CD4-positive, alpha-beta T cell (primary cell): Measurements from ENCODE around the gene RYR2. TPM values are rescaled to one million over a fixed set of nuclear protein-coding genes. Genes with fewer than 3 reads are reported as not detected.

Experiments used
- ATAC-seq: fragments of 200-7000 bp; cut with Tn5 transposase; one replicate; pipeline ENCODE4 v1.10.0; 2022; ENCODE audit warnings: mild to moderate bottlenecking; ENCODE audit not compliant: poor library complexity
- CTCF ChIA-PET: fragments of 350-600 bp; sonication (Branson Sonifier 250); formaldehyde crosslinking; loops from one replicate; lab custom pipeline; 2021; ENCODE audit warnings: antibody characterized with exemption, inconsistent platforms; lab: Charles Lee
- POLR2A ChIA-PET: fragments of 350-600 bp; sonication (Branson Sonifier 250); formaldehyde crosslinking; loops from one replicate; lab custom pipeline; 2021; ENCODE audit warnings: antibody characterized with exemption, inconsistent platforms; lab: Charles Lee
- DNase-seq, 14 experiments: peaks; one replicate each; pipeline ENCODE4 v3.0.0-alpha.2; 2013 to 2020; ENCODE audit warnings: mixed read lengths in 2 of 14
- H3K27ac ChIP-seq, 2 donors: one replicate each; pipeline versions ENCODE4 v1.5.1 to v1.7.0; 2013; ENCODE audit warnings: low read length in 2 of 2, low read depth in 1 of 2, mild to moderate bottlenecking in 1 of 2
- H3K27me3 ChIP-seq, 2 experiments: 1 replicate in 1 of 2; 2 replicates in 1 of 2; pipeline versions ENCODE4 v1.6.1 to v1.7.0; 2013; ENCODE audit warnings: low read length in 2 of 2, control low read depth in 1 of 2, mild to moderate bottlenecking in 1 of 2, moderate library complexity in 1 of 2; ENCODE audit not compliant: insufficient read depth in 2 of 2, control insufficient read depth in 1 of 2
- H3K36me3 ChIP-seq: one replicate; pipeline ENCODE4 v1.6.1; 2013; ENCODE audit warnings: low read length, control low read depth; ENCODE audit not compliant: insufficient read depth
- H3K4me1 ChIP-seq: one replicate; pipeline ENCODE4 v1.6.1; 2013; ENCODE audit warnings: low read length, control low read depth; ENCODE audit not compliant: insufficient read depth
- H3K4me3 ChIP-seq: one replicate; pipeline ENCODE4 v1.5.1; 2013; ENCODE audit warnings: mild to moderate bottlenecking, low read length, moderate library complexity
- H3K9me3 ChIP-seq, 2 experiments: 1 replicate in 1 of 2; 2 replicates in 1 of 2; pipeline versions ENCODE4 v1.6.1 to v1.7.0; 2013; ENCODE audit warnings: low read length in 2 of 2, mild to moderate bottlenecking in 2 of 2, control low read depth in 1 of 2, moderate library complexity in 1 of 2; ENCODE audit not compliant: control insufficient read depth in 1 of 2, insufficient read depth in 1 of 2
- H3K27ac Mint-ChIP-seq: one replicate; pipeline ENCODE4 v1.8.0; 2020; ENCODE audit warnings: mixed read lengths
- H3K27me3 Mint-ChIP-seq: one replicate; pipeline ENCODE4 v1.8.0; 2021; ENCODE audit warnings: mixed read lengths
- H3K36me3 Mint-ChIP-seq: one replicate; pipeline ENCODE4 v1.8.0; 2021; ENCODE audit warnings: low read depth, mixed read lengths
- H3K4me1 Mint-ChIP-seq: one replicate; pipeline ENCODE4 v1.8.0; 2021; ENCODE audit warnings: low read depth, mixed read lengths
- H3K4me3 Mint-ChIP-seq: one replicate; pipeline ENCODE4 v1.8.0; 2020; ENCODE audit warnings: mild to moderate bottlenecking, mixed read lengths
- H3K9me3 Mint-ChIP-seq: one replicate; pipeline ENCODE4 v1.8.0; 2020; ENCODE audit warnings: mixed read lengths
- CTCF ChIP-seq: fragments of 200-600 bp; IDR thresholded peaks from one replicate; pipeline ENCODE4 v1.8.0; 2022; ENCODE audit warnings: antibody characterized with exemption, mild to moderate bottlenecking
- intact Hi-C, 2 experiments: fragments of 100-400 bp; cut with DNase I in 1 of 2; cut with micrococcal nuclease in 1 of 2; formaldehyde crosslinking; loops; one replicate each; pipeline versions ENCODE4 v1.15.1 to v1.9.0; 2023 to 2025; cut with DNase I, micrococcal nuclease
- total RNA-seq, 174 experiments: library from RNA in 2 of 174; stranded (reverse) in 2 of 174; gene quantifications; one replicate each; pipeline ENCODE4 v1.2.3 and lab custom pipeline; 2021 to 2026

Gene RYR2
- total RNA-seq, 2 experiments from 2014 or later, result not detected

GRCh38 chr1:237763751-237764150 lies 721.8 kb downstream of the RYR2 start:
- Histone ChIP-seq H3K27me3 (no peaks in the 10 kb centered on the region), H3K9me3 (no peaks in the 10 kb centered on the region), H3K4me1 (no peaks in the 10 kb centered on the region), H3K4me3 (no peak overlapping the region), H3K36me3 (no peaks in the 10 kb centered on the region), H3K27ac (no peak overlapping the region)
- Mint-ChIP-seq H3K9me3 (peaks cover 2% of the 10 kb centered on the region), H3K36me3 (no peaks in the 10 kb centered on the region), H3K27me3 (no peaks in the 10 kb centered on the region), H3K4me3 (no peak overlapping the region), H3K4me1 (no peaks in the 10 kb centered on the region), H3K27ac (no peak overlapping the region)
- intact Hi-C loops, result no loop called here
- no peak for DNase-seq
- CTCF ChIA-PET, result no interaction called here
- ATAC-seq, result no peak
- POLR2A ChIA-PET, result no interaction called here
- TF ChIP-seq CTCF, result no peak

- H3K4me1 Mint-ChIP-seq, result no peaks in the 10 kb centered on the region
- intact Hi-C loops, result no loop called here
- no peaks in the 10 kb centered on the region for H3K27me3 ChIP-seq
- TF ChIP-seq CTCF, result no peak
- ChIA-PET CTCF (no interaction called here), POLR2A (no interaction called here)
- no peaks in the 10 kb centered on the region for H3K36me3 ChIP-seq
- DNase-seq, result no peak
- H3K27ac Mint-ChIP-seq, result no peak overlapping the region
- H3K4me3 Mint-ChIP-seq, result no peak overlapping the region
- H3K27ac ChIP-seq, result no peak overlapping the region
- H3K9me3 ChIP-seq, result no peaks in the 10 kb centered on the region
- H3K4me1 ChIP-seq, result no peaks in the 10 kb centered on the region
- H3K9me3 Mint-ChIP-seq, result no peaks in the 10 kb centered on the region
- no peak for ATAC-seq
- no peaks in the 10 kb centered on the region for H3K36me3 Mint-ChIP-seq
- H3K4me3 ChIP-seq, result no peak overlapping the region
- no peaks in the 10 kb centered on the region for H3K27me3 Mint-ChIP-seq
Observed at GRCh38 chr1:237769916-237770315, 727.9 kb downstream of the RYR2 start.

GRCh38 chr1:237772009-237772408 lies 730.0 kb downstream of the RYR2 start:
- no peaks in the 10 kb centered on the region for H3K4me1 Mint-ChIP-seq
- intact Hi-C loops, result no loop called here
- POLR2A ChIA-PET, result no interaction called here

More at GRCh38 chr1:237772009-237772408, 730.0 kb downstream of the RYR2 start:
- Mint-ChIP-seq H3K36me3 (no peaks in the 10 kb centered on the region), H3K27ac (no peak overlapping the region), H3K9me3 (no peaks in the 10 kb centered on the region), H3K27me3 (no peaks in the 10 kb centered on the region), H3K4me3 (no peak overlapping the region)
- no peak for TF ChIP-seq CTCF
- H3K4me1 ChIP-seq, result no peaks in the 10 kb centered on the region
- H3K27ac ChIP-seq, result no peak overlapping the region
- no peaks in the 10 kb centered on the region for H3K27me3 ChIP-seq
- H3K4me3 ChIP-seq, result no peak overlapping the region
- CTCF ChIA-PET, result no interaction called here
- no peaks in the 10 kb centered on the region for H3K36me3 ChIP-seq
- no peaks in the 10 kb centered on the region for H3K9me3 ChIP-seq
- ATAC-seq (no peak), DNase-seq (no peak)
